GM23338 (cell line): Measurements from ENCODE around the gene THOC7. TPM values are rescaled to one million over a fixed set of nuclear protein-coding genes. Genes with fewer than 3 reads are reported as not detected.

Experiments used
- ATAC-seq: fragments of 200-7000 bp; cut with Tn5 transposase; 3 replicates; pipeline ENCODE4 v1.9.1; 2020
- DNase-seq: peaks from one replicate; pipeline ENCODE4 v3.0.0-alpha.2; 2015; ENCODE audit warnings: low spot score
- H2AFZ ChIP-seq: fragments of 200-600 bp; sonication (generic); 2 replicates; pipeline ENCODE4 v1.8.0; 2016; ENCODE audit warnings: antibody characterized with exemption, mild to moderate bottlenecking, moderate library complexity
- H3F3A ChIP-seq: fragments of 200-600 bp; sonication (generic); replicated peaks from 2 replicates; pipeline ENCODE4 v1.8.0; 2017; ENCODE audit warnings: antibody characterized with exemption, mixed run types, low read depth
- H3K27ac ChIP-seq: fragments of 200-600 bp; sonication (generic); 2 replicates; pipeline ENCODE4 v1.6.1; 2016; ENCODE audit warnings: low read depth
- H3K27me3 ChIP-seq: fragments of 200-600 bp; sonication (generic); 2 replicates; pipeline ENCODE4 v1.8.0; 2016; ENCODE audit warnings: mild to moderate bottlenecking, mixed run types, moderate library complexity; ENCODE audit not compliant: insufficient read depth
- H3K36me3 ChIP-seq: fragments of 200-600 bp; sonication (generic); 2 replicates; pipeline ENCODE4 v1.8.0; 2016; ENCODE audit warnings: mild to moderate bottlenecking; ENCODE audit not compliant: insufficient read depth
- H3K4me1 ChIP-seq: fragments of 200-600 bp; sonication (generic); 2 replicates; pipeline ENCODE4 v1.8.0; 2016; ENCODE audit warnings: mild to moderate bottlenecking, moderate library complexity; ENCODE audit not compliant: insufficient read depth
- H3K4me2 ChIP-seq: fragments of 200-600 bp; sonication (generic); 2 replicates; pipeline ENCODE4 v1.7.1; 2017; ENCODE audit warnings: mixed run types
- H3K4me3 ChIP-seq: fragments of 200-600 bp; sonication (generic); 2 replicates; pipeline ENCODE4 v1.6.1; 2016; ENCODE audit warnings: mixed run types
- H3K79me2 ChIP-seq: fragments of 200-600 bp; sonication (generic); replicated peaks from 2 replicates; pipeline ENCODE4 v1.8.0; 2017; ENCODE audit warnings: mild to moderate bottlenecking; ENCODE audit not compliant: insufficient read depth
- H3K9me2 ChIP-seq: fragments of 200-600 bp; sonication (generic); 2 replicates; pipeline ENCODE4 v1.8.0; 2017; ENCODE audit not compliant: insufficient read depth
- H4K20me1 ChIP-seq: fragments of 200-600 bp; sonication (generic); replicated peaks from 2 replicates; pipeline ENCODE4 v1.8.0; 2017; ENCODE audit warnings: mild to moderate bottlenecking; ENCODE audit not compliant: insufficient read depth
- H3K27ac Mint-ChIP-seq: 2 replicates; pipeline ENCODE4 v1.8.0; 2020; ENCODE audit warnings: inconsistent platforms, mild to moderate bottlenecking, moderate library complexity, mixed read lengths
- H3K27me3 Mint-ChIP-seq: 3 replicates; pipeline ENCODE4 v1.8.0; 2022; ENCODE audit warnings: low read depth, mild to moderate bottlenecking, moderate library complexity, mixed read lengths, inconsistent platforms; ENCODE audit not compliant: insufficient read depth, poor library complexity
- H3K36me3 Mint-ChIP-seq: 3 replicates; pipeline ENCODE4 v1.8.0; 2021; ENCODE audit warnings: low read depth, mild to moderate bottlenecking, inconsistent platforms, moderate library complexity, mixed read lengths
- H3K4me1 Mint-ChIP-seq: 3 replicates; pipeline ENCODE4 v1.8.0; 2020; ENCODE audit warnings: mild to moderate bottlenecking, inconsistent platforms, mixed read lengths
- H3K4me3 Mint-ChIP-seq: 3 replicates; pipeline ENCODE4 v1.8.0; 2021; ENCODE audit warnings: moderate library complexity, mild to moderate bottlenecking, inconsistent platforms, mixed read lengths
- H3K9me3 Mint-ChIP-seq: 3 replicates; pipeline ENCODE4 v1.8.0; 2020; ENCODE audit warnings: moderate library complexity, mild to moderate bottlenecking, inconsistent platforms, mixed read lengths
- CREB1 ChIP-seq: fragments of 250-450 bp; sonication (Bioruptor Pico); IDR thresholded peaks from 2 replicates; pipeline ENCODE4 v1.5.0; 2020; ENCODE audit warnings: low read depth, mild to moderate bottlenecking, moderate library complexity
- EZH2 ChIP-seq: fragments of 200-600 bp; sonication (generic); IDR thresholded peaks from one replicate; pipeline ENCODE4 v1.8.0; 2017; ENCODE audit warnings: antibody characterized with exemption, mild to moderate bottlenecking, low read depth; ENCODE audit not compliant: unreplicated experiment
- EZH2phosphoT487 ChIP-seq: fragments of 200-600 bp; sonication (generic); IDR thresholded peaks from one replicate; pipeline ENCODE4 v1.8.1; 2018; ENCODE audit warnings: antibody characterized with exemption; ENCODE audit not compliant: unreplicated experiment
- JUNB ChIP-seq: IDR thresholded peaks from one replicate; pipeline ENCODE4 v1.6.1; 2016; ENCODE audit warnings: antibody characterized with exemption; ENCODE audit not compliant: unreplicated experiment
- NANOG ChIP-seq: IDR thresholded peaks from 2 replicates; pipeline ENCODE4 v1.6.1; 2016; ENCODE audit warnings: antibody characterized with exemption, borderline replicate concordance
- POLR2AphosphoS5 ChIP-seq: IDR thresholded peaks from 2 replicates; pipeline ENCODE4 v1.6.1; 2016; ENCODE audit warnings: antibody characterized with exemption, low read depth
- STAT1 ChIP-seq: IDR thresholded peaks from one replicate; pipeline ENCODE4 v1.6.1; 2016; ENCODE audit warnings: antibody characterized with exemption; ENCODE audit not compliant: unreplicated experiment
- ZNF114 ChIP-seq: fragments of 250-450 bp; sonication (Bioruptor Pico); IDR thresholded peaks from 2 replicates; pipeline ENCODE4 v1.5.0; 2020; ENCODE audit warnings: mild to moderate bottlenecking, moderate library complexity
- ZNF331 ChIP-seq: fragments of 250-450 bp; sonication (Bioruptor Pico); IDR thresholded peaks from 2 replicates; pipeline ENCODE4 v1.5.0; 2020; ENCODE audit warnings: low read depth, mild to moderate bottlenecking, moderate library complexity
- polyA plus RNA-seq: library from polyadenylated mRNA; unstranded; fragments of >200 nt; fragmentation: Nextera tagmentation; extraction: Ambion mirVana; gene quantifications from 2 replicates; pipeline ENCODE4 v1.2.1, GENCODE V29; 2016
- total RNA-seq: library from RNA; depleted of rRNA; stranded (reverse); fragments of >200 nt; shearing (Covaris generic); gene quantifications from 2 replicates; pipeline ENCODE4 v1.2.3, GENCODE V29; 2014
- TF ChIP-seq, protein P1 (sequence below), 2 experiments: fragments of 200-600 bp in 1 of 2; sonication (generic) in 1 of 2; conservative IDR thresholded peaks; 2 replicates each; pipeline versions ENCODE4 v1.5.1 to v1.6.1; 2016 to 2017; ENCODE audit warnings: antibody characterized with exemption in 2 of 2, low read depth in 2 of 2, mild to moderate bottlenecking in 2 of 2, moderate library complexity in 1 of 2
- TF ChIP-seq, protein P2 (sequence below): IDR thresholded peaks from one replicate; pipeline ENCODE4 v1.6.1; 2018; ENCODE audit warnings: antibody characterized with exemption; ENCODE audit not compliant: unreplicated experiment
- TF ChIP-seq, protein P3 (sequence below): fragments of 250-450 bp; sonication (Bioruptor Pico); IDR thresholded peaks from 2 replicates; pipeline ENCODE4 v1.5.0; 2020; ENCODE audit warnings: mild to moderate bottlenecking, moderate library complexity
- TF ChIP-seq, protein P4 (sequence below): IDR thresholded peaks from 2 replicates; pipeline ENCODE4 v1.6.1; 2016; ENCODE audit warnings: antibody characterized with exemption

THOC7 gene
- total and polyA plus RNA-seq, 2 experiments from 2014 or later = 53.9 to 166 TPM

DNA sequence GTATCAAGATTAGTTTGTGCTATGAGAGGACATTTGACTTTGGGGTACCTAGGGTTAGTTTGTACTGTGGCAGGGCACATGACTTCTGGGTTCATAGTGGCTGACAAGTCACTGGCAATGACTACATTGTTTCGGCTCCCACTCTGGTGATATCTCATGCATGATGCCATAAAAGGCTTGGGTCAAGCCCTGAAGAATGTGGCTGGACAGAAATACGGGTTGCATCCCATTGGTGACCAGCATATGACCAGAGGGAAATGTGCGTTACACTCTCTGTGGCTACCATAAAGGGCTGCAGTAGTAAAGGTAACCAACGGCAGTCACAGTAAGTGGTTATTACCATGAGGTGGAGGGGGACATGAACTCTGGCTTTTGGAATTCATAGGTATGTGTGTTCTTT, 18.4 kb downstream of the THOC7 start:
- no peaks in the 10 kb centered on the region for H3K27me3 ChIP-seq
- Mint-ChIP-seq H3K36me3 (peaks cover 8% of the 10 kb centered on the region; the same call in 2 of the 3 replicates), H3K9me3 (peaks cover 3% of the 10 kb centered on the region; the same call in 1 of the 3 replicates), H3K4me1 (peaks cover 33% of the 10 kb centered on the region), H3K4me3 (no peak overlapping the region), H3K27ac (no peak overlapping the region), H3K27me3 (peaks cover 2% of the 10 kb centered on the region)
- no peaks in the 10 kb centered on the region for H3K9me2 ChIP-seq
- no peak for DNase-seq
- no peaks in the 10 kb centered on the region for H3F3A ChIP-seq
- H3K4me2 ChIP-seq = no peak overlapping the region
- H3K79me2 ChIP-seq = peaks cover 27% of the 10 kb centered on the region
- TF ChIP-seq STAT1 = no peak
- TF ChIP-seq, protein P1, sequence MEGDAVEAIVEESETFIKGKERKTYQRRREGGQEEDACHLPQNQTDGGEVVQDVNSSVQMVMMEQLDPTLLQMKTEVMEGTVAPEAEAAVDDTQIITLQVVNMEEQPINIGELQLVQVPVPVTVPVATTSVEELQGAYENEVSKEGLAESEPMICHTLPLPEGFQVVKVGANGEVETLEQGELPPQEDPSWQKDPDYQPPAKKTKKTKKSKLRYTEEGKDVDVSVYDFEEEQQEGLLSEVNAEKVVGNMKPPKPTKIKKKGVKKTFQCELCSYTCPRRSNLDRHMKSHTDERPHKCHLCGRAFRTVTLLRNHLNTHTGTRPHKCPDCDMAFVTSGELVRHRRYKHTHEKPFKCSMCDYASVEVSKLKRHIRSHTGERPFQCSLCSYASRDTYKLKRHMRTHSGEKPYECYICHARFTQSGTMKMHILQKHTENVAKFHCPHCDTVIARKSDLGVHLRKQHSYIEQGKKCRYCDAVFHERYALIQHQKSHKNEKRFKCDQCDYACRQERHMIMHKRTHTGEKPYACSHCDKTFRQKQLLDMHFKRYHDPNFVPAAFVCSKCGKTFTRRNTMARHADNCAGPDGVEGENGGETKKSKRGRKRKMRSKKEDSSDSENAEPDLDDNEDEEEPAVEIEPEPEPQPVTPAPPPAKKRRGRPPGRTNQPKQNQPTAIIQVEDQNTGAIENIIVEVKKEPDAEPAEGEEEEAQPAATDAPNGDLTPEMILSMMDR (conservative IDR thresholded peaks at IDR 0.05; ENCODE audit: low read depth in 2 of 2) = no peak
- no peak for TF ChIP-seq JUNB
- TF ChIP-seq, protein P2, sequence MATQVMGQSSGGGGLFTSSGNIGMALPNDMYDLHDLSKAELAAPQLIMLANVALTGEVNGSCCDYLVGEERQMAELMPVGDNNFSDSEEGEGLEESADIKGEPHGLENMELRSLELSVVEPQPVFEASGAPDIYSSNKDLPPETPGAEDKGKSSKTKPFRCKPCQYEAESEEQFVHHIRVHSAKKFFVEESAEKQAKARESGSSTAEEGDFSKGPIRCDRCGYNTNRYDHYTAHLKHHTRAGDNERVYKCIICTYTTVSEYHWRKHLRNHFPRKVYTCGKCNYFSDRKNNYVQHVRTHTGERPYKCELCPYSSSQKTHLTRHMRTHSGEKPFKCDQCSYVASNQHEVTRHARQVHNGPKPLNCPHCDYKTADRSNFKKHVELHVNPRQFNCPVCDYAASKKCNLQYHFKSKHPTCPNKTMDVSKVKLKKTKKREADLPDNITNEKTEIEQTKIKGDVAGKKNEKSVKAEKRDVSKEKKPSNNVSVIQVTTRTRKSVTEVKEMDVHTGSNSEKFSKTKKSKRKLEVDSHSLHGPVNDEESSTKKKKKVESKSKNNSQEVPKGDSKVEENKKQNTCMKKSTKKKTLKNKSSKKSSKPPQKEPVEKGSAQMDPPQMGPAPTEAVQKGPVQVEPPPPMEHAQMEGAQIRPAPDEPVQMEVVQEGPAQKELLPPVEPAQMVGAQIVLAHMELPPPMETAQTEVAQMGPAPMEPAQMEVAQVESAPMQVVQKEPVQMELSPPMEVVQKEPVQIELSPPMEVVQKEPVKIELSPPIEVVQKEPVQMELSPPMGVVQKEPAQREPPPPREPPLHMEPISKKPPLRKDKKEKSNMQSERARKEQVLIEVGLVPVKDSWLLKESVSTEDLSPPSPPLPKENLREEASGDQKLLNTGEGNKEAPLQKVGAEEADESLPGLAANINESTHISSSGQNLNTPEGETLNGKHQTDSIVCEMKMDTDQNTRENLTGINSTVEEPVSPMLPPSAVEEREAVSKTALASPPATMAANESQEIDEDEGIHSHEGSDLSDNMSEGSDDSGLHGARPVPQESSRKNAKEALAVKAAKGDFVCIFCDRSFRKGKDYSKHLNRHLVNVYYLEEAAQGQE = no peak
- TF ChIP-seq, protein P3, sequence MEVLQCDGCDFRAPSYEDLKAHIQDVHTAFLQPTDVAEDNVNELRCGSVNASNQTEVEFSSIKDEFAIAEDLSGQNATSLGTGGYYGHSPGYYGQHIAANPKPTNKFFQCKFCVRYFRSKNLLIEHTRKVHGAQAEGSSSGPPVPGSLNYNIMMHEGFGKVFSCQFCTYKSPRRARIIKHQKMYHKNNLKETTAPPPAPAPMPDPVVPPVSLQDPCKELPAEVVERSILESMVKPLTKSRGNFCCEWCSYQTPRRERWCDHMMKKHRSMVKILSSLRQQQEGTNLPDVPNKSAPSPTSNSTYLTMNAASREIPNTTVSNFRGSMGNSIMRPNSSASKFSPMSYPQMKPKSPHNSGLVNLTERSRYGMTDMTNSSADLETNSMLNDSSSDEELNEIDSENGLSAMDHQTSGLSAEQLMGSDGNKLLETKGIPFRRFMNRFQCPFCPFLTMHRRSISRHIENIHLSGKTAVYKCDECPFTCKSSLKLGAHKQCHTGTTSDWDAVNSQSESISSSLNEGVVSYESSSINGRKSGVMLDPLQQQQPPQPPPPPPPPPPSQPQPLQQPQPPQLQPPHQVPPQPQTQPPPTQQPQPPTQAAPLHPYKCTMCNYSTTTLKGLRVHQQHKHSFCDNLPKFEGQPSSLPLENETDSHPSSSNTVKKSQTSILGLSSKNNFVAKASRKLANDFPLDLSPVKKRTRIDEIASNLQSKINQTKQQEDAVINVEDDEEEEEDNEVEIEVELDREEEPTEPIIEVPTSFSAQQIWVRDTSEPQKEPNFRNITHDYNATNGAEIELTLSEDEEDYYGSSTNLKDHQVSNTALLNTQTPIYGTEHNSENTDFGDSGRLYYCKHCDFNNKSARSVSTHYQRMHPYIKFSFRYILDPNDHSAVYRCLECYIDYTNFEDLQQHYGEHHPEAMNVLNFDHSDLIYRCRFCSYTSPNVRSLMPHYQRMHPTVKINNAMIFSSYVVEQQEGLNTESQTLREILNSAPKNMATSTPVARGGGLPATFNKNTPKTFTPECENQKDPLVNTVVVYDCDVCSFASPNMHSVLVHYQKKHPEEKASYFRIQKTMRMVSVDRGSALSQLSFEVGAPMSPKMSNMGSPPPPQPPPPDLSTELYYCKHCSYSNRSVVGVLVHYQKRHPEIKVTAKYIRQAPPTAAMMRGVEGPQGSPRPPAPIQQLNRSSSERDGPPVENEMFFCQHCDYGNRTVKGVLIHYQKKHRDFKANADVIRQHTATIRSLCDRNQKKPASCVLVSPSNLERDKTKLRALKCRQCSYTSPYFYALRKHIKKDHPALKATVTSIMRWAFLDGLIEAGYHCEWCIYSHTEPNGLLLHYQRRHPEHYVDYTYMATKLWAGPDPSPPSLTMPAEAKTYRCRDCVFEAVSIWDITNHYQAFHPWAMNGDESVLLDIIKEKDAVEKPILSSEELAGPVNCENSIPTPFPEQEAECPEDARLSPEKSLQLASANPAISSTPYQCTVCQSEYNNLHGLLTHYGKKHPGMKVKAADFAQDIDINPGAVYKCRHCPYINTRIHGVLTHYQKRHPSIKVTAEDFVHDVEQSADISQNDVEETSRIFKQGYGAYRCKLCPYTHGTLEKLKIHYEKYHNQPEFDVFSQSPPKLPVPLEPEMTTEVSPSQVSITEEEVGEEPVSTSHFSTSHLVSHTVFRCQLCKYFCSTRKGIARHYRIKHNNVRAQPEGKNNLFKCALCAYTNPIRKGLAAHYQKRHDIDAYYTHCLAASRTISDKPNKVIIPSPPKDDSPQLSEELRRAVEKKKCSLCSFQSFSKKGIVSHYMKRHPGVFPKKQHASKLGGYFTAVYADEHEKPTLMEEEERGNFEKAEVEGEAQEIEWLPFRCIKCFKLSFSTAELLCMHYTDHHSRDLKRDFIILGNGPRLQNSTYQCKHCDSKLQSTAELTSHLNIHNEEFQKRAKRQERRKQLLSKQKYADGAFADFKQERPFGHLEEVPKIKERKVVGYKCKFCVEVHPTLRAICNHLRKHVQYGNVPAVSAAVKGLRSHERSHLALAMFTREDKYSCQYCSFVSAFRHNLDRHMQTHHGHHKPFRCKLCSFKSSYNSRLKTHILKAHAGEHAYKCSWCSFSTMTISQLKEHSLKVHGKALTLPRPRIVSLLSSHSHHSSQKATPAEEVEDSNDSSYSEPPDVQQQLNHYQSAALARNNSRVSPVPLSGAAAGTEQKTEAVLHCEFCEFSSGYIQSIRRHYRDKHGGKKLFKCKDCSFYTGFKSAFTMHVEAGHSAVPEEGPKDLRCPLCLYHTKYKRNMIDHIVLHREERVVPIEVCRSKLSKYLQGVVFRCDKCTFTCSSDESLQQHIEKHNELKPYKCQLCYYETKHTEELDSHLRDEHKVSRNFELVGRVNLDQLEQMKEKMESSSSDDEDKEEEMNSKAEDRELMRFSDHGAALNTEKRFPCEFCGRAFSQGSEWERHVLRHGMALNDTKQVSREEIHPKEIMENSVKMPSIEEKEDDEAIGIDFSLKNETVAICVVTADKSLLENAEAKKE (CRISPR knock-in tag) = no peak
- TF ChIP-seq EZH2 = no peak
- no peak for TF ChIP-seq ZNF331 (CRISPR knock-in tag)
- TF ChIP-seq, protein P4, sequence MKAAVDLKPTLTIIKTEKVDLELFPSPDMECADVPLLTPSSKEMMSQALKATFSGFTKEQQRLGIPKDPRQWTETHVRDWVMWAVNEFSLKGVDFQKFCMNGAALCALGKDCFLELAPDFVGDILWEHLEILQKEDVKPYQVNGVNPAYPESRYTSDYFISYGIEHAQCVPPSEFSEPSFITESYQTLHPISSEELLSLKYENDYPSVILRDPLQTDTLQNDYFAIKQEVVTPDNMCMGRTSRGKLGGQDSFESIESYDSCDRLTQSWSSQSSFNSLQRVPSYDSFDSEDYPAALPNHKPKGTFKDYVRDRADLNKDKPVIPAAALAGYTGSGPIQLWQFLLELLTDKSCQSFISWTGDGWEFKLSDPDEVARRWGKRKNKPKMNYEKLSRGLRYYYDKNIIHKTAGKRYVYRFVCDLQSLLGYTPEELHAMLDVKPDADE = no peak
- TF ChIP-seq CREB1 (CRISPR knock-in tag) = no peak
- no peak for TF ChIP-seq ZNF114 (CRISPR knock-in tag)
- TF ChIP-seq POLR2AphosphoS5 = no peak
- TF ChIP-seq EZH2phosphoT487 = no peak
- no peak for TF ChIP-seq NANOG
- ATAC-seq = no peak
- H3K27ac ChIP-seq = no peak overlapping the region
- H3K4me3 ChIP-seq = no peak overlapping the region
- peaks cover 23% of the 10 kb centered on the region for H3K4me1 ChIP-seq
- H3K36me3 ChIP-seq = no peaks in the 10 kb centered on the region
- no peaks in the 10 kb centered on the region for H4K20me1 ChIP-seq
- H2AFZ ChIP-seq = no peak overlapping the region
